HG03469 (cell line): Measurements from ENCODE around the gene PSORS1C2.

ENCODE experiments used
- ATAC-seq: cut with Tn5 transposase; IDR thresholded peaks from one replicate; pipeline ENCODE4 v1.9.1; 2021; ENCODE audit warnings: mild to moderate bottlenecking, moderate library complexity, moderate number of reproducible peaks; ENCODE audit not compliant: unreplicated experiment

Gene PSORS1C2

GRCh38 chr6:31115941-31116560 lies 22.8 kb downstream of the PSORS1C2 start:
- ATAC-seq: no peak

GRCh38 chr6:31114970-31115849 lies 23.7 kb downstream of the PSORS1C2 start:
- ATAC-seq: no peak

- ATAC-seq: no peak
Measured at GRCh38 chr6:31114541-31114878, 24.4 kb downstream of the PSORS1C2 start, which contains the start of gene PSORS1C1. TSS of gene PSORS1C1 (plus strand) at chr6:31114800. CDS start at chr6:31129633, 14,833 bp downstream.

GRCh38 chr6:31113861-31114540 lies 24.9 kb downstream of the PSORS1C2 start:
- ATAC-seq: no peak

- no peak for ATAC-seq
Measured at GRCh38 chr6:31112478-31112877, 26.4 kb downstream of the PSORS1C2 start, which contains the start of gene C6orf15. TSS of gene C6orf15 (minus strand) at chr6:31112575. CDS start at chr6:31112555, 20 bp downstream.

- ATAC-seq: no peak
Measured at GRCh38 chr6:31111712-31112111, 27.2 kb downstream of the PSORS1C2 start.

GRCh38 chr6:31110825-31111582 lies 27.9 kb downstream of the PSORS1C2 start:
- no peak for ATAC-seq

GRCh38 chr6:31107052-31107451 lies 31.8 kb downstream of the PSORS1C2 start:
- ATAC-seq: no peak

- ATAC-seq: no peak
Measured at GRCh38 chr6:31103136-31103535, 35.7 kb downstream of the PSORS1C2 start.

GRCh38 chr6:31098449-31098938 lies 40.4 kb downstream of the PSORS1C2 start:
- ATAC-seq: no peak

GRCh38 chr6:31096656-31097055 lies 42.2 kb downstream of the PSORS1C2 start:
- no peak for ATAC-seq

- ATAC-seq: no peak
Measured at GRCh38 chr6:31096215-31096614, 42.7 kb downstream of the PSORS1C2 start.

GRCh38 chr6:31094389-31094881 lies 44.4 kb downstream of the PSORS1C2 start:
- no peak for ATAC-seq

- ATAC-seq: no peak
Measured at GRCh38 chr6:31092769-31093505, 45.9 kb downstream of the PSORS1C2 start.

GRCh38 chr6:31092238-31092637 lies 46.6 kb downstream of the PSORS1C2 start:
- ATAC-seq: no peak

GRCh38 chr6:31091680-31092079 lies 47.2 kb downstream of the PSORS1C2 start:
- ATAC-seq: no peak

- ATAC-seq: no peak
Measured at GRCh38 chr6:31090973-31091364, 47.9 kb downstream of the PSORS1C2 start.

- ATAC-seq: no peak
Measured at GRCh38 chr6:31090275-31090972, 48.4 kb downstream of the PSORS1C2 start.
